GM10248 (cell line): ENCODE results near the gene MAML2.
"Not testable (repeated sequence)": the region's sequence is repeated elsewhere in the genome, so short reads cannot be mapped to it uniquely, and the experiment has no call there.

Experiments used
- CTCF ChIA-PET: fragments of 300-600 bp; sonication (Branson Sonifier 250); formaldehyde crosslinking; extraction: SDS; loops from one replicate; lab custom pipeline; 2021; ENCODE audit warnings: antibody characterized with exemption; lab: Yijun Ruan, JAX
- POLR2A ChIA-PET: fragments of 350-650 bp; sonication (Branson Sonifier 250); formaldehyde crosslinking; extraction: SDS; loops from one replicate; lab custom pipeline; 2020; ENCODE audit warnings: antibody characterized with exemption; lab: Yijun Ruan, JAX
- DNase-seq: peaks from one replicate; pipeline ENCODE4 v3.0.0; 2012; ENCODE audit errors: extremely low spot score
- CTCF ChIP-seq: IDR thresholded peaks from 2 replicates; pipeline ENCODE4 v1.5.1; 2012; ENCODE audit warnings: mild to moderate bottlenecking, low read depth; ENCODE audit errors: extremely low read depth, missing control alignments, control extremely low read depth

Gene MAML2

GRCh38 chr11:96275801-96276594, 67.0 kb downstream of the MAML2 start:
- ChIA-PET POLR2A (interaction anchor here (0.6 kb wide), 1 partner anchor 32 kb away, joined by 3 read pairs; no protein-coding TSS in a partner anchor), CTCF (interaction anchor here (0.8 to 1.8 kb wide), 8 partner anchors 11 to 66 kb away, joined by 3 to 7 read pairs (median 3); partner anchors contain the start of gene MAML2)
- no peak for DNase-seq
- no peak for TF ChIP-seq CTCF

GRCh38 chr11:96273507-96273906, 69.5 kb downstream of the MAML2 start:
- TF ChIP-seq CTCF = no peak
- ChIA-PET POLR2A (no interaction called here), CTCF (interaction anchor here (1.3 kb wide), 1 partner anchor 69 kb away, joined by 3 read pairs; the partner anchor contains the start of gene MAML2)
- DNase-seq = no peak

- no peak for TF ChIP-seq CTCF
- ChIA-PET CTCF (interaction anchor here (0.8 kb wide), 1 partner anchor 23 kb away, joined by 3 read pairs; no protein-coding TSS in a partner anchor), POLR2A (no interaction called here)
- DNase-seq = no peak
These were observed 70.3 kb downstream of the MAML2 start for GRCh38 chr11:96272529-96273222.

- CTCF ChIA-PET = no interaction called here
- POLR2A ChIA-PET = no interaction called here
- TF ChIP-seq CTCF = no peak
- no peak for DNase-seq
These were observed 71.2 kb downstream of the MAML2 start for GRCh38 chr11:96271777-96272176.

GRCh38 chr11:96271352-96271751, 71.6 kb downstream of the MAML2 start:
- CTCF ChIA-PET, POLR2A ChIA-PET, DNase-seq: not testable (repeated sequence)

GRCh38 chr11:96268527-96268926, 74.5 kb downstream of the MAML2 start:
- DNase-seq, POLR2A ChIA-PET: not testable (repeated sequence)
- CTCF ChIA-PET = interaction anchor here (1.6 kb wide), 1 partner anchor 13 kb away, joined by 6 read pairs; no protein-coding TSS in a partner anchor

GRCh38 chr11:96267496-96268032, 75.4 kb downstream of the MAML2 start:
- CTCF ChIA-PET = interaction anchor here (1.1 to 2.3 kb wide), 5 partner anchors 12 to 75 kb away, joined by 3 to 11 read pairs (median 6); partner anchors contain the start of gene MAML2
- POLR2A ChIA-PET = no interaction called here
- TF ChIP-seq CTCF = no peak
- peak; percentile 81 for DNase-seq
